Measurements from ENCODE around the gene TRAF4. TPM values are rescaled to one million over a fixed set of nuclear protein-coding genes. Genes with fewer than 3 reads are reported as not detected.

TRAF4 gene
- total RNA-seq, 4 donors from 2014 or later: 65.7 to 191 (median 126) TPM

GRCh38 chr17:28726627-28727491, 17.0 kb upstream of the TRAF4 start:
- peaks cover 0 to 25% (median 9%) of the 10 kb centered on the region in 4 donors for H3K36me3 ChIP-seq
- TF ChIP-seq POLR2A (IDR thresholded peaks at IDR 0.05) (peak; percentile 50), EP300 (IDR thresholded peaks at IDR 0.05; ENCODE audit: low read depth) (no peak), POLR2AphosphoS5 (IDR thresholded peaks at IDR 0.05) (peak; percentile 38 to 61 (median 39)), CTCF (IDR thresholded peaks at IDR 0.05) (peak; percentile 99 to 100 (median 100))
- H3K27ac ChIP-seq: peak overlapping the region; percentile 97 to 98 (median 97)
- DNase-seq: peak; percentile 96
- intact Hi-C loops (cut with DNase I; ENCODE audit: low total_unique reads) (loop anchor here (1.0 to 10.0 kb wide), 4 partner anchors 22 to 388 kb away; partner anchors contain the start of gene PHF12), in situ Hi-C loops (cut with MboI; ENCODE audit: low pct_ligation_motif_present in 1 of 4, low pct_unique_long_range_greater_than_20kb in 1 of 4, low sequenced_read_pairs in 3 of 4) (no loop called here)
- H3K4me3 ChIP-seq: peak overlapping the region; percentile 60 to 77 (median 64)
- peaks cover 21 to 66% (median 50%) of the 10 kb centered on the region in 4 donors for H3K4me1 ChIP-seq
- no peaks in the 10 kb centered on the region for H3K9me3 ChIP-seq
- H3K27me3 ChIP-seq: no peaks in the 10 kb centered on the region
- 0% methylated on average over 44 of the region's 57 CpGs; no CpG with 5 or more reads in 1 of the 2 donors for WGBS, 2 donors (ENCODE audit: low coverage in 1 of 2)

GRCh38 chr17:28728364-28729200, 15.2 kb upstream of the TRAF4 start, which contains the start of gene NEK8:
Gene NEK8, plus strand, starts transcription at chr17:28728788. Its CDS starts 26 bp downstream, at chr17:28728814.
- H3K4me1 ChIP-seq: peaks cover 14 to 48% (median 38%) of the 10 kb centered on the region in 4 donors
- TF ChIP-seq EP300 (IDR thresholded peaks at IDR 0.05; ENCODE audit: low read depth) (no peak), POLR2A (IDR thresholded peaks at IDR 0.05) (peak; percentile 77), POLR2AphosphoS5 (IDR thresholded peaks at IDR 0.05) (peak; percentile 82 to 91 (median 85))
- peak within 1 kb of the TSS; percentile 97 to 98 (median 97) for H3K27ac ChIP-seq
- H3K36me3 ChIP-seq: peaks cover 0 to 11% (median 1%) of the 10 kb centered on the region in 4 donors
- H3K27me3 ChIP-seq: no peaks in the 10 kb centered on the region
- peak within 1 kb of the TSS; percentile 60 to 77 (median 64) for H3K4me3 ChIP-seq
- no peaks in the 10 kb centered on the region for H3K9me3 ChIP-seq
- intact Hi-C loops (cut with DNase I; ENCODE audit: low total_unique reads): loop anchor here (10.0 kb wide), 2 partner anchors 226 to 386 kb away; partner anchors contain the start of gene PHF12
- in situ Hi-C loops (cut with MboI; ENCODE audit: low pct_ligation_motif_present in 1 of 4, low pct_unique_long_range_greater_than_20kb in 1 of 4, low sequenced_read_pairs in 3 of 4): no loop called here
- DNase-seq: peak; percentile 99
- WGBS, 2 donors (ENCODE audit: low coverage in 1 of 2): 0% methylated on average over 4 to 63 of the region's 64 CpGs

GRCh38 chr17:28729950-28730330, 13.9 kb upstream of the TRAF4 start:
- 40 to 42% methylated on average over 11 of the region's 11 CpGs for WGBS, 2 donors (ENCODE audit: low coverage in 1 of 2)
- intact Hi-C loops (cut with DNase I; ENCODE audit: low total_unique reads): loop anchor here (10.0 kb wide), 2 partner anchors 225 to 385 kb away; partner anchors contain the start of gene PHF12
- TF ChIP-seq POLR2A (IDR thresholded peaks at IDR 0.05) (no peak), POLR2AphosphoS5 (IDR thresholded peaks at IDR 0.05) (no peak), EP300 (IDR thresholded peaks at IDR 0.05; ENCODE audit: low read depth) (no peak), CTCF (IDR thresholded peaks at IDR 0.05) (no peak)
- Histone ChIP-seq H3K4me1 (peaks cover 14 to 39% (median 31%) of the 10 kb centered on the region in 4 donors), H3K4me3 (peak overlapping the region in 1 of 4 donors; percentile 77), H3K27ac (peak overlapping the region; percentile 97 to 98 (median 97)), H3K36me3 (no peaks in the 10 kb centered on the region), H3K9me3 (no peaks in the 10 kb centered on the region), H3K27me3 (no peaks in the 10 kb centered on the region)
- in situ Hi-C loops (cut with MboI; ENCODE audit: low pct_ligation_motif_present in 1 of 4, low pct_unique_long_range_greater_than_20kb in 1 of 4, low sequenced_read_pairs in 3 of 4): no loop called here
- DNase-seq: no peak

GRCh38 chr17:28733346-28733745, 10.5 kb upstream of the TRAF4 start:
- no peak for DNase-seq
- H3K9me3 ChIP-seq: no peaks in the 10 kb centered on the region
- no peak overlapping the region for H3K27ac ChIP-seq
- no peak overlapping the region for H3K4me3 ChIP-seq
- no peaks in the 10 kb centered on the region for H3K36me3 ChIP-seq
- WGBS, 2 donors (ENCODE audit: low coverage in 1 of 2): 83 to 85% methylated on average over 1 of the region's 1 CpG
- in situ Hi-C loops (cut with MboI; ENCODE audit: low pct_ligation_motif_present in 1 of 4, low pct_unique_long_range_greater_than_20kb in 1 of 4, low sequenced_read_pairs in 3 of 4) (no loop called here), intact Hi-C loops (cut with DNase I; ENCODE audit: low total_unique reads) (no loop called here)
- H3K27me3 ChIP-seq: no peaks in the 10 kb centered on the region
- TF ChIP-seq CTCF (IDR thresholded peaks at IDR 0.05) (no peak), POLR2AphosphoS5 (IDR thresholded peaks at IDR 0.05) (no peak), EP300 (IDR thresholded peaks at IDR 0.05; ENCODE audit: low read depth) (no peak), POLR2A (IDR thresholded peaks at IDR 0.05) (no peak)
- H3K4me1 ChIP-seq: peaks cover 0 to 14% (median 8%) of the 10 kb centered on the region in 4 donors

Measured in transverse colon (tissue), 4 donors.